Nephron (organoid): ENCODE results near the gene IFNK.

Experiments
- H3K27ac Mint-ChIP-seq, 3 experiments: 2 replicates each; pipeline ENCODE4 v1.8.0; 2020; ENCODE audit warnings: mixed read lengths in 3 of 3, mild to moderate bottlenecking in 2 of 3, moderate library complexity in 1 of 3
- H3K27me3 Mint-ChIP-seq: 2 replicates; pipeline ENCODE4 v1.8.0; 2021; ENCODE audit warnings: low read depth, mild to moderate bottlenecking, moderate library complexity, mixed read lengths
- H3K36me3 Mint-ChIP-seq: 2 replicates; pipeline ENCODE4 v1.8.0; 2020; ENCODE audit warnings: low read depth, mixed read lengths
- H3K4me1 Mint-ChIP-seq: 2 replicates; pipeline ENCODE4 v1.8.0; 2020; ENCODE audit warnings: mixed read lengths
- H3K4me3 Mint-ChIP-seq, 3 experiments: 2 replicates each; pipeline ENCODE4 v1.8.0; 2020; ENCODE audit warnings: mild to moderate bottlenecking in 3 of 3, mixed read lengths in 3 of 3, moderate library complexity in 2 of 3
- H3K9me3 Mint-ChIP-seq: 2 replicates; pipeline ENCODE4 v1.8.0; 2020; ENCODE audit warnings: mixed read lengths
- CTCF ChIP-seq, 3 experiments: fragments of 200-600 bp; sonication (generic); IDR thresholded peaks; one replicate each; pipeline ENCODE4 v1.5.0; 2021; ENCODE audit warnings: antibody characterized with exemption in 3 of 3; ENCODE audit not compliant: unreplicated experiment in 3 of 3

IFNK gene

GRCh38 chr9:27556470-27556869 is 32.4 kb downstream of the IFNK start:
- no peak for TF ChIP-seq CTCF (IDR thresholded peaks at IDR 0.05; ENCODE audit: unreplicated experiment in 3 of 3)
- no peak overlapping the region for H3K27ac Mint-ChIP-seq
- no peak overlapping the region for H3K4me3 Mint-ChIP-seq
- H3K9me3 Mint-ChIP-seq, result no peaks in the 10 kb centered on the region
- no peaks in the 10 kb centered on the region for H3K4me1 Mint-ChIP-seq
- peaks cover 38% of the 10 kb centered on the region for H3K36me3 Mint-ChIP-seq
- no peaks in the 10 kb centered on the region for H3K27me3 Mint-ChIP-seq

GRCh38 chr9:27558307-27558706 is 34.2 kb downstream of the IFNK start:
- H3K4me1 Mint-ChIP-seq, result no peaks in the 10 kb centered on the region
- no peak overlapping the region for H3K27ac Mint-ChIP-seq
- H3K36me3 Mint-ChIP-seq, result peaks cover 28% of the 10 kb centered on the region
- no peak overlapping the region for H3K4me3 Mint-ChIP-seq
- TF ChIP-seq CTCF (IDR thresholded peaks at IDR 0.05; ENCODE audit: unreplicated experiment in 3 of 3), result no peak
- no peaks in the 10 kb centered on the region for H3K27me3 Mint-ChIP-seq
- H3K9me3 Mint-ChIP-seq, result no peaks in the 10 kb centered on the region

GRCh38 chr9:27560457-27560856 is 36.4 kb downstream of the IFNK start:
- Mint-ChIP-seq H3K4me3 (no peak overlapping the region), H3K36me3 (peaks cover 22% of the 10 kb centered on the region), H3K27me3 (no peaks in the 10 kb centered on the region), H3K9me3 (no peaks in the 10 kb centered on the region), H3K4me1 (no peaks in the 10 kb centered on the region), H3K27ac (no peak overlapping the region)
- no peak for TF ChIP-seq CTCF (IDR thresholded peaks at IDR 0.05; ENCODE audit: unreplicated experiment in 3 of 3)

GRCh38 chr9:27561685-27562084 is 37.6 kb downstream of the IFNK start:
- Mint-ChIP-seq H3K36me3 (peaks cover 23% of the 10 kb centered on the region), H3K4me1 (no peaks in the 10 kb centered on the region), H3K27ac (no peak overlapping the region), H3K9me3 (no peaks in the 10 kb centered on the region), H3K4me3 (no peak overlapping the region), H3K27me3 (no peaks in the 10 kb centered on the region)
- TF ChIP-seq CTCF (IDR thresholded peaks at IDR 0.05; ENCODE audit: unreplicated experiment in 3 of 3), result no peak

- no peak for TF ChIP-seq CTCF (IDR thresholded peaks at IDR 0.05; ENCODE audit: unreplicated experiment in 3 of 3)
- H3K4me3 Mint-ChIP-seq, result no peak overlapping the region
- peaks cover 25% of the 10 kb centered on the region for H3K36me3 Mint-ChIP-seq
- H3K4me1 Mint-ChIP-seq, result no peaks in the 10 kb centered on the region
- no peaks in the 10 kb centered on the region for H3K27me3 Mint-ChIP-seq
- no peaks in the 10 kb centered on the region for H3K9me3 Mint-ChIP-seq
- H3K27ac Mint-ChIP-seq, result no peak overlapping the region
Measured at GRCh38 chr9:27563738-27564430, 39.8 kb downstream of the IFNK start.

GRCh38 chr9:27564670-27565069 is 40.6 kb downstream of the IFNK start:
- no peak for TF ChIP-seq CTCF (IDR thresholded peaks at IDR 0.05; ENCODE audit: unreplicated experiment in 3 of 3)
- Mint-ChIP-seq H3K4me3 (no peak overlapping the region), H3K36me3 (peaks cover 25% of the 10 kb centered on the region), H3K27me3 (no peaks in the 10 kb centered on the region), H3K27ac (no peak overlapping the region), H3K4me1 (no peaks in the 10 kb centered on the region), H3K9me3 (no peaks in the 10 kb centered on the region)
